ENCODE results near the gene CAPRIN1. TPM values are rescaled to one million over a fixed set of nuclear protein-coding genes. Genes with fewer than 3 reads are reported as not detected.
A peak's percentile ranks its signal among the peaks of the same experiment; 100 is the strongest.
"Not testable (repeated sequence)": the region's sequence is repeated elsewhere in the genome, so short reads cannot be mapped to it uniquely, and the experiment has no call there.

CAPRIN1 gene
- total RNA-seq, 1 experiment from 2014 or later: 219 TPM

- POLR2A ChIA-PET: interaction anchor here (0.6 to 1.9 kb wide), 7 partner anchors 9 to 47 kb away, joined by 3 to 5 read pairs (median 4); partner anchors contain the start of gene NAT10
These were observed 16.0 kb downstream of the CAPRIN1 start for GRCh38 chr11:34067383-34068065.

DNA sequence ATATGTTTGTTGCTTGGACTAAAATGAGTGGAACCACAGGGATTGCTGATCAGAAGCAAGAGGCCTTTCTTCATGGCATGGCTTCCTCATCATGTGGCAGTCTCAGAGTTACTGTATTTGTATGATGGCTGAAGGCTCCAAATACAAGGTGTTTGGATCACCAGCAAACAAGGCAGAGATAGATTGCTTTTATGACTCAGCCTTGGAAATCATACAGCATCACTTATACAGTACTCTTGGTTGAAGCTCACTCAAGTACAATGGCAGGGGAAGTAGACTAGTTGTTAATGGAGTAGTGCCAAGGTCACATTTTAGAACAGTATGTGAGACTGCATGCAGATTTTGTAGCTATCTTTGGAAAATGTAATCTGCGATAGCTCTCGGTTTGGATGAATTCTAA, 16.6 kb downstream of the CAPRIN1 start:
- CTCF ChIA-PET: interaction anchor here (0.6 to 2.7 kb wide), 3 partner anchors 60 to 211 kb away, joined by 4 to 10 read pairs (median 6); no protein-coding TSS in a partner anchor
- Mint-ChIP-seq H3K4me1 (ENCODE audit: insufficient read depth, unreplicated experiment) (peaks cover 18% of the 10 kb centered on the region), H3K27me3 (ENCODE audit: insufficient read depth, unreplicated experiment) (no peaks in the 10 kb centered on the region), H3K36me3 (ENCODE audit: insufficient read depth, unreplicated experiment) (peaks cover 66% of the 10 kb centered on the region), H3K27ac (ENCODE audit: low read depth, unreplicated experiment) (peak overlapping the region; percentile 27), H3K4me3 (ENCODE audit: unreplicated experiment) (no peak overlapping the region), H3K9me3 (ENCODE audit: unreplicated experiment) (no peaks in the 10 kb centered on the region)
- intact Hi-C loops (cut with micrococcal nuclease): no loop called here
- POLR2A ChIA-PET: interaction anchor here (0.6 to 1.3 kb wide), 7 partner anchors 8 to 47 kb away, joined by 3 to 4 read pairs (median 4); partner anchors contain the start of gene NAT10
- no TSS peak for BruUV-seq (replicated peaks)
- DNase-seq (ENCODE audit: unreplicated experiment): peak; percentile 25
- TF ChIP-seq, protein P1, sequence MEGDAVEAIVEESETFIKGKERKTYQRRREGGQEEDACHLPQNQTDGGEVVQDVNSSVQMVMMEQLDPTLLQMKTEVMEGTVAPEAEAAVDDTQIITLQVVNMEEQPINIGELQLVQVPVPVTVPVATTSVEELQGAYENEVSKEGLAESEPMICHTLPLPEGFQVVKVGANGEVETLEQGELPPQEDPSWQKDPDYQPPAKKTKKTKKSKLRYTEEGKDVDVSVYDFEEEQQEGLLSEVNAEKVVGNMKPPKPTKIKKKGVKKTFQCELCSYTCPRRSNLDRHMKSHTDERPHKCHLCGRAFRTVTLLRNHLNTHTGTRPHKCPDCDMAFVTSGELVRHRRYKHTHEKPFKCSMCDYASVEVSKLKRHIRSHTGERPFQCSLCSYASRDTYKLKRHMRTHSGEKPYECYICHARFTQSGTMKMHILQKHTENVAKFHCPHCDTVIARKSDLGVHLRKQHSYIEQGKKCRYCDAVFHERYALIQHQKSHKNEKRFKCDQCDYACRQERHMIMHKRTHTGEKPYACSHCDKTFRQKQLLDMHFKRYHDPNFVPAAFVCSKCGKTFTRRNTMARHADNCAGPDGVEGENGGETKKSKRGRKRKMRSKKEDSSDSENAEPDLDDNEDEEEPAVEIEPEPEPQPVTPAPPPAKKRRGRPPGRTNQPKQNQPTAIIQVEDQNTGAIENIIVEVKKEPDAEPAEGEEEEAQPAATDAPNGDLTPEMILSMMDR (IDR thresholded peaks at IDR 0.05; ENCODE audit: unreplicated experiment): no peak

More at GRCh38 chr11:34067383-34068065, 16.0 kb downstream of the CAPRIN1 start:
- DNase-seq (ENCODE audit: unreplicated experiment): no peak
- Mint-ChIP-seq H3K36me3 (ENCODE audit: insufficient read depth, unreplicated experiment) (peaks cover 66% of the 10 kb centered on the region), H3K4me1 (ENCODE audit: insufficient read depth, unreplicated experiment) (peaks cover 22% of the 10 kb centered on the region), H3K27me3 (ENCODE audit: insufficient read depth, unreplicated experiment) (no peaks in the 10 kb centered on the region), H3K9me3 (ENCODE audit: unreplicated experiment) (no peaks in the 10 kb centered on the region), H3K27ac (ENCODE audit: low read depth, unreplicated experiment) (peak overlapping the region; percentile 27), H3K4me3 (ENCODE audit: unreplicated experiment) (no peak overlapping the region)
- TF ChIP-seq, protein P1 (IDR thresholded peaks at IDR 0.05; ENCODE audit: unreplicated experiment): no peak
- intact Hi-C loops (cut with micrococcal nuclease): no loop called here
- no TSS peak for BruUV-seq (replicated peaks)
- CTCF ChIA-PET: interaction anchor here (0.7 to 2.7 kb wide), 4 partner anchors 43 to 70 kb away, joined by 3 to 10 read pairs (median 5); no protein-coding TSS in a partner anchor

DNA sequence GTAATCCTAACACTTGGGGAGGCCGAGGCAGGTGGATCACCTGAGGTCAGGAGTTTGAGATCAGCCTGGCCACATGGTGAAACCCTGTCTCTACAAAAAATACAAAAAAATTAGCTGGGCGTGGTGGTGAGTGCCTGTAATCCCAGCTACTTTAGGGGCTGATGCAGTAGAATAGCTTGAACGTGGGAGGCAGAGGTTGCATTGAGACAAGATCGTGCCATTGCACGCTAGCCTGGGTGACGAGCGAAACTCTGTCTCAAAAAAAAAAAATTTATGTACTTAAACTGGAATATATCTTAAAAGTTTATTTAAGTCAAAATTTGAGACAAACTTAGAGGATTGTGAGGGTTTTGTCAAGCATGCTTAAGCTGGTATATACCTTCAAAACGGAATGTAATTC, 19.8 kb downstream of the CAPRIN1 start:
- H3K27ac Mint-ChIP-seq (ENCODE audit: low read depth, unreplicated experiment); H3K9me3 Mint-ChIP-seq (ENCODE audit: unreplicated experiment); intact Hi-C loops (cut with micrococcal nuclease); DNase-seq (ENCODE audit: unreplicated experiment); H3K4me3 Mint-ChIP-seq (ENCODE audit: unreplicated experiment); H3K27me3 Mint-ChIP-seq (ENCODE audit: insufficient read depth, unreplicated experiment); BruUV-seq (replicated peaks): not testable (repeated sequence)
- ChIA-PET POLR2A (interaction anchor here (1.2 to 2.3 kb wide), 3 partner anchors 10 to 74 kb away, joined by 3 to 13 read pairs (median 6); no protein-coding TSS in a partner anchor), CTCF (interaction anchor here (3.5 kb wide), 1 partner anchor 74 kb away, joined by 17 read pairs; no protein-coding TSS in a partner anchor)
- Mint-ChIP-seq H3K4me1 (ENCODE audit: insufficient read depth, unreplicated experiment) (peaks cover 27% of the 10 kb centered on the region), H3K36me3 (ENCODE audit: insufficient read depth, unreplicated experiment) (peaks cover 73% of the 10 kb centered on the region)

GRCh38 chr11:34072041-34072440, 20.5 kb downstream of the CAPRIN1 start:
- ChIA-PET CTCF (interaction anchor here (0.7 to 3.5 kb wide), 2 partner anchors 9 to 75 kb away, joined by 3 to 17 read pairs; no protein-coding TSS in a partner anchor), POLR2A (interaction anchor here (1.2 to 2.3 kb wide), 3 partner anchors 9 to 75 kb away, joined by 3 to 13 read pairs (median 6); no protein-coding TSS in a partner anchor)
- H3K36me3 Mint-ChIP-seq (ENCODE audit: insufficient read depth, unreplicated experiment): peaks cover 73% of the 10 kb centered on the region
- DNase-seq (ENCODE audit: unreplicated experiment): no peak
- H3K4me3 Mint-ChIP-seq (ENCODE audit: unreplicated experiment): no peak overlapping the region
- H3K4me1 Mint-ChIP-seq (ENCODE audit: insufficient read depth, unreplicated experiment): peaks cover 27% of the 10 kb centered on the region
- TF ChIP-seq, protein P1 (IDR thresholded peaks at IDR 0.05; ENCODE audit: unreplicated experiment): no peak
- intact Hi-C loops (cut with micrococcal nuclease): no loop called here
- no peaks in the 10 kb centered on the region for H3K9me3 Mint-ChIP-seq (ENCODE audit: unreplicated experiment)
- BruUV-seq (replicated peaks): TSS peak; percentile 21
- H3K27me3 Mint-ChIP-seq (ENCODE audit: insufficient read depth, unreplicated experiment): no peaks in the 10 kb centered on the region
- H3K27ac Mint-ChIP-seq (ENCODE audit: low read depth, unreplicated experiment): no peak overlapping the region
